MCF 10A (cell line): ENCODE measurements around the gene SECISBP2L. TPM values are rescaled to one million over a fixed set of nuclear protein-coding genes. Genes with fewer than 3 reads are reported as not detected.

Experiments used
- BruUV-seq: library from RNA; stranded (reverse); fragments of 400-500 nt; replicated peaks from 2 replicates; lab custom pipeline; 2021; lab: Mats Ljungman, UMichigan
- CTCF ChIA-PET: fragments of 300-600 bp; sonication (Branson Sonifier 250); formaldehyde crosslinking; extraction: SDS; loops from one replicate; lab custom pipeline; 2021; ENCODE audit warnings: antibody characterized with exemption, inconsistent platforms; lab: Yijun Ruan, JAX
- POLR2A ChIA-PET: fragments of 300-600, 350-650 bp; sonication (Branson Sonifier 250); formaldehyde crosslinking; extraction: SDS; loops from one replicate; lab custom pipeline; 2020; ENCODE audit warnings: antibody characterized with exemption, inconsistent platforms; lab: Yijun Ruan, JAX
- DNase-seq: peaks from one replicate; pipeline ENCODE4 v3.0.0-alpha.2; 2018; ENCODE audit not compliant: unreplicated experiment
- H3K27ac Mint-ChIP-seq: one replicate; pipeline ENCODE4 v1.8.0; 2022; ENCODE audit warnings: mild to moderate bottlenecking, low read depth, mixed read lengths; ENCODE audit not compliant: unreplicated experiment
- H3K27me3 Mint-ChIP-seq: one replicate; pipeline ENCODE4 v1.8.0; 2022; ENCODE audit warnings: mixed read lengths; ENCODE audit not compliant: insufficient read depth, unreplicated experiment
- H3K36me3 Mint-ChIP-seq: one replicate; pipeline ENCODE4 v1.8.0; 2022; ENCODE audit warnings: mild to moderate bottlenecking, moderate library complexity, mixed read lengths; ENCODE audit not compliant: insufficient read depth, unreplicated experiment
- H3K4me1 Mint-ChIP-seq: one replicate; pipeline ENCODE4 v1.8.0; 2022; ENCODE audit warnings: mixed read lengths; ENCODE audit not compliant: insufficient read depth, unreplicated experiment
- H3K4me3 Mint-ChIP-seq: one replicate; pipeline ENCODE4 v1.8.0; 2022; ENCODE audit warnings: mild to moderate bottlenecking, moderate library complexity, mixed read lengths; ENCODE audit not compliant: unreplicated experiment
- H3K9me3 Mint-ChIP-seq: one replicate; pipeline ENCODE4 v1.8.0; 2022; ENCODE audit warnings: mixed read lengths; ENCODE audit not compliant: unreplicated experiment
- intact Hi-C: fragments of 100-400 bp; cut with micrococcal nuclease; formaldehyde crosslinking; loops from 2 replicates; pipeline ENCODE4 v1.14.1; 2022
- total RNA-seq: library from RNA; stranded (reverse); gene quantifications from 2 replicates; pipeline ENCODE4 v1.2.3, GENCODE V29; 2022
- TF ChIP-seq, protein P1 (sequence below): fragments of 200-600 bp; IDR thresholded peaks from one replicate; pipeline ENCODE4 v1.8.0; 2022; ENCODE audit warnings: antibody characterized with exemption, mild to moderate bottlenecking; ENCODE audit not compliant: unreplicated experiment

Gene SECISBP2L
- total RNA-seq, 1 experiment from 2014 or later, result 19.6 TPM

- no peak overlapping the region for H3K27ac Mint-ChIP-seq
- TF ChIP-seq, protein P1, sequence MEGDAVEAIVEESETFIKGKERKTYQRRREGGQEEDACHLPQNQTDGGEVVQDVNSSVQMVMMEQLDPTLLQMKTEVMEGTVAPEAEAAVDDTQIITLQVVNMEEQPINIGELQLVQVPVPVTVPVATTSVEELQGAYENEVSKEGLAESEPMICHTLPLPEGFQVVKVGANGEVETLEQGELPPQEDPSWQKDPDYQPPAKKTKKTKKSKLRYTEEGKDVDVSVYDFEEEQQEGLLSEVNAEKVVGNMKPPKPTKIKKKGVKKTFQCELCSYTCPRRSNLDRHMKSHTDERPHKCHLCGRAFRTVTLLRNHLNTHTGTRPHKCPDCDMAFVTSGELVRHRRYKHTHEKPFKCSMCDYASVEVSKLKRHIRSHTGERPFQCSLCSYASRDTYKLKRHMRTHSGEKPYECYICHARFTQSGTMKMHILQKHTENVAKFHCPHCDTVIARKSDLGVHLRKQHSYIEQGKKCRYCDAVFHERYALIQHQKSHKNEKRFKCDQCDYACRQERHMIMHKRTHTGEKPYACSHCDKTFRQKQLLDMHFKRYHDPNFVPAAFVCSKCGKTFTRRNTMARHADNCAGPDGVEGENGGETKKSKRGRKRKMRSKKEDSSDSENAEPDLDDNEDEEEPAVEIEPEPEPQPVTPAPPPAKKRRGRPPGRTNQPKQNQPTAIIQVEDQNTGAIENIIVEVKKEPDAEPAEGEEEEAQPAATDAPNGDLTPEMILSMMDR, result no peak
- peaks cover 6% of the 10 kb centered on the region for H3K4me1 Mint-ChIP-seq
- BruUV-seq, result no TSS peak
- H3K9me3 Mint-ChIP-seq, result no peaks in the 10 kb centered on the region
- H3K4me3 Mint-ChIP-seq, result no peak overlapping the region
- CTCF ChIA-PET, result interaction anchor here (0.6 kb wide), 1 partner anchor 191 kb away, joined by 3 read pairs; no protein-coding TSS in a partner anchor
- H3K27me3 Mint-ChIP-seq, result no peaks in the 10 kb centered on the region
- no peak for DNase-seq
- POLR2A ChIA-PET, result interaction anchor here (4.4 kb wide), 1 partner anchor 10 kb away, joined by 25 read pairs; the partner anchor contains the start of gene SECISBP2L
- peaks cover 11% of the 10 kb centered on the region for H3K36me3 Mint-ChIP-seq
- intact Hi-C loops, result no loop called here
These were observed 10.4 kb downstream of the SECISBP2L start for GRCh38 chr15:49035825-49036224.

DNA sequence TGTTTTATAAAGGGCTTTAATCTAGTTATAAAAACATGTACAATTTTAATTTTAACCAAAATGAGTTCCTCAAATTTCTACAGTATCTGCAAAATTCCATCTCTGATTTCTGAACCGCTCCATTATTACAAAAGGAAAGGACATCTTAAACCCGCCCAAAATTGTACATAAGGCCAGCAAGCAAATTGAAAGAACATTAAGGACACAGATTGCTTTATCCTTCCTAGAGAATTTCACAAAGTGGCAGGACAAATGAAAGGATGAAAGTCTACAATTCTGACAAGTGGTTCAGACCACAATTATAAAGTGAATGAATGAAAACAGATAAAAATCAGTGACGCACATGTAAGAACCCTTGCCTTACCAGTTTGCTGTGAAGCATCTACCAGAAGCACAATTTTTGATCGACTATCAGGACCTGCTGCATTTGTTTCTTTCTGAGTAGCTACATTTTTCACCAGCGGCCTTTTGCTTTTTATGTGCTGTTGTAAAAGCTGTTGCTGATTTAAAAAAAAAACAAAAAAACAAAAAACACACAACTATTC lies 13.6 kb downstream of the SECISBP2L start:
- TF ChIP-seq, protein P1, result no peak
- Mint-ChIP-seq H3K27ac (no peak overlapping the region), H3K4me1 (peaks cover 3% of the 10 kb centered on the region), H3K27me3 (no peaks in the 10 kb centered on the region), H3K9me3 (no peaks in the 10 kb centered on the region), H3K36me3 (peaks cover 32% of the 10 kb centered on the region), H3K4me3 (no peak overlapping the region)
- no TSS peak for BruUV-seq
- no peak for DNase-seq
- ChIA-PET CTCF (interaction anchor here (1.0 to 1.2 kb wide), 2 partner anchors 74 to 171 kb away, joined by 3 to 4 read pairs; no protein-coding TSS in a partner anchor), POLR2A (no interaction called here)
- intact Hi-C loops, result no loop called here

GRCh38 chr15:49031804-49032203 lies 14.4 kb downstream of the SECISBP2L start:
- Mint-ChIP-seq H3K27me3 (no peaks in the 10 kb centered on the region), H3K4me1 (no peaks in the 10 kb centered on the region), H3K36me3 (peaks cover 36% of the 10 kb centered on the region), H3K27ac (no peak overlapping the region), H3K4me3 (no peak overlapping the region), H3K9me3 (no peaks in the 10 kb centered on the region)
- intact Hi-C loops, result no loop called here
- ChIA-PET POLR2A (interaction anchor here (0.7 to 1.3 kb wide), 2 partner anchors 14 to 51 kb away, joined by 3 to 4 read pairs; partner anchors contain the start of gene SECISBP2L), CTCF (interaction anchor here (1.0 kb wide), 1 partner anchor 73 kb away, joined by 3 read pairs; no protein-coding TSS in a partner anchor)
- TF ChIP-seq, protein P1, result no peak
- BruUV-seq, result no TSS peak
- no peak for DNase-seq

- no peak overlapping the region for H3K4me3 Mint-ChIP-seq
- H3K36me3 Mint-ChIP-seq, result peaks cover 54% of the 10 kb centered on the region
- CTCF ChIA-PET, result interaction anchor here (0.6 kb wide), 1 partner anchor 73 kb away, joined by 3 read pairs; no protein-coding TSS in a partner anchor
- H3K4me1 Mint-ChIP-seq, result no peaks in the 10 kb centered on the region
- no peak for DNase-seq
- TF ChIP-seq, protein P1, result no peak
- BruUV-seq, result no TSS peak
- no peak overlapping the region for H3K27ac Mint-ChIP-seq
- no peaks in the 10 kb centered on the region for H3K9me3 Mint-ChIP-seq
- H3K27me3 Mint-ChIP-seq, result no peaks in the 10 kb centered on the region
- intact Hi-C loops, result no loop called here
- POLR2A ChIA-PET, result no interaction called here
These were observed 19.5 kb downstream of the SECISBP2L start for GRCh38 chr15:49026700-49027099.
